ENCODE results near the gene TRAPPC6A. TPM values are rescaled to one million over a fixed set of nuclear protein-coding genes. Genes with fewer than 3 reads are reported as not detected.

The TRAPPC6A gene
- total RNA-seq, 1 donor from 2014 or later, result 38.9 TPM

GRCh38 chr19:45164577-45165335 is 13.3 kb downstream of the TRAPPC6A start:
- intact Hi-C loops (cut with micrococcal nuclease), result no loop called here

- intact Hi-C loops (cut with micrococcal nuclease), result no loop called here
These were observed 14.1 kb downstream of the TRAPPC6A start for GRCh38 chr19:45163751-45164460.

GRCh38 chr19:45163156-45163555 is 14.9 kb downstream of the TRAPPC6A start:
- intact Hi-C loops (cut with micrococcal nuclease), result no loop called here

GRCh38 chr19:45162608-45163143 is 15.4 kb downstream of the TRAPPC6A start:
- intact Hi-C loops (cut with micrococcal nuclease), result no loop called here

GRCh38 chr19:45161738-45162607 is 16.1 kb downstream of the TRAPPC6A start:
- intact Hi-C loops (cut with micrococcal nuclease), result no loop called here

GRCh38 chr19:45160870-45161737 is 16.9 kb downstream of the TRAPPC6A start, which contains the start of gene NKPD1:
Gene NKPD1, minus strand, starts transcription at chr19:45160982. Its CDS starts 832 bp downstream, at chr19:45160150.
- intact Hi-C loops (cut with micrococcal nuclease), result no loop called here

GRCh38 chr19:45159971-45160324 is 18.1 kb downstream of the TRAPPC6A start:
- intact Hi-C loops (cut with micrococcal nuclease), result no loop called here

- intact Hi-C loops (cut with micrococcal nuclease), result no loop called here
These were observed 18.6 kb downstream of the TRAPPC6A start for GRCh38 chr19:45159210-45159970.

GRCh38 chr19:45158503-45159209 is 19.4 kb downstream of the TRAPPC6A start:
- intact Hi-C loops (cut with micrococcal nuclease), result no loop called here

- intact Hi-C loops (cut with micrococcal nuclease), result no loop called here
These were observed 21.3 kb downstream of the TRAPPC6A start for GRCh38 chr19:45156751-45157150.

GRCh38 chr19:45156011-45156630 is 21.9 kb downstream of the TRAPPC6A start:
- intact Hi-C loops (cut with micrococcal nuclease), result no loop called here

- intact Hi-C loops (cut with micrococcal nuclease), result no loop called here
These were observed 23.8 kb downstream of the TRAPPC6A start for GRCh38 chr19:45154064-45154827.

- intact Hi-C loops (cut with micrococcal nuclease), result loop anchor here (1.0 kb wide), 1 partner anchor 25 kb away; the partner anchor contains the start of genes BLOC1S3 and TRAPPC6A
These were observed 24.5 kb downstream of the TRAPPC6A start for GRCh38 chr19:45153339-45154063.

GRCh38 chr19:45152504-45153338 is 25.3 kb downstream of the TRAPPC6A start:
- intact Hi-C loops (cut with micrococcal nuclease), result loop anchor here (1.0 kb wide), 1 partner anchor 26 kb away; the partner anchor contains the start of genes BLOC1S3 and TRAPPC6A

- intact Hi-C loops (cut with micrococcal nuclease), result no loop called here
These were observed 26.1 kb downstream of the TRAPPC6A start for GRCh38 chr19:45151821-45152503.

Measured in T-helper 1 cell treated with Interleukin-12 subunit alpha and Interleukin-12 subunit beta and Interleukin-4 antibody, amounts not matched to agents 30 ng/mL and 1 ng/mL, for 36 hours (primary cell).